Loucy (cell line): ENCODE data around the gene ACER3.
"Not testable (repeated sequence)": the region's sequence is repeated elsewhere in the genome, so short reads cannot be mapped to it uniquely, and the experiment has no call there.

Experiments used
- H2AFZ ChIP-seq: fragments of 200-600 bp; sonication (generic); 2 replicates; pipeline ENCODE4 v1.6.0; 2016; ENCODE audit warnings: antibody characterized with exemption, mild to moderate bottlenecking, low read length, moderate library complexity
- H3F3A ChIP-seq: fragments of 200-600 bp; 2 replicates; pipeline ENCODE4 v1.6.0; 2016; ENCODE audit warnings: antibody characterized with exemption, low read depth, mild to moderate bottlenecking
- H3K27me3 ChIP-seq: fragments of 200-600 bp; sonication (generic); 2 replicates; pipeline ENCODE4 v1.6.1; 2014; ENCODE audit warnings: low read length, mild to moderate bottlenecking; ENCODE audit not compliant: insufficient read depth, poor library complexity, severe bottlenecking
- H3K36me3 ChIP-seq: fragments of 200-600 bp; sonication (generic); 2 replicates; pipeline ENCODE4 v1.6.1; 2016; ENCODE audit warnings: low read length; ENCODE audit not compliant: insufficient read depth
- H3K4me1 ChIP-seq: fragments of 200-600 bp; sonication (generic); 2 replicates; pipeline ENCODE4 v1.5.1; 2014; ENCODE audit warnings: low read length, mild to moderate bottlenecking; ENCODE audit not compliant: insufficient read depth, poor library complexity, severe bottlenecking
- H3K4me2 ChIP-seq: fragments of 200-600 bp; sonication (generic); 2 replicates; pipeline ENCODE4 v1.6.0; 2014; ENCODE audit warnings: antibody characterized with exemption, low read length, low read depth, mild to moderate bottlenecking; ENCODE audit not compliant: poor library complexity, severe bottlenecking
- H3K4me3 ChIP-seq: fragments of 200-600 bp; sonication (generic); 2 replicates; pipeline ENCODE4 v1.5.1; 2014; ENCODE audit warnings: low read length, mild to moderate bottlenecking, mixed read lengths; ENCODE audit not compliant: poor library complexity, severe bottlenecking
- H3K79me2 ChIP-seq: fragments of 200-600 bp; sonication (generic); 2 replicates; pipeline ENCODE4 v1.6.1; 2014; ENCODE audit warnings: low read length; ENCODE audit not compliant: insufficient read depth
- H3K9ac ChIP-seq: fragments of 200-600 bp; sonication (generic); 2 replicates; pipeline ENCODE4 v1.6.0; 2014; ENCODE audit warnings: mild to moderate bottlenecking, low read depth, low read length, moderate library complexity; ENCODE audit not compliant: poor library complexity, severe bottlenecking
- H3K9me2 ChIP-seq: fragments of 200-600 bp; sonication (generic); replicated peaks from 2 replicates; pipeline ENCODE4 v1.6.1; 2016; ENCODE audit warnings: low read depth, low read length, mixed read lengths
- H3K9me3 ChIP-seq: fragments of 200-600 bp; sonication (generic); 2 replicates; pipeline ENCODE4 v1.6.1; 2014; ENCODE audit warnings: mild to moderate bottlenecking, antibody characterized with exemption, low read length, low read depth; ENCODE audit not compliant: insufficient read depth
- H4K20me1 ChIP-seq: fragments of 200-600 bp; sonication (generic); 2 replicates; pipeline ENCODE4 v1.6.0; 2014; ENCODE audit warnings: antibody characterized with exemption, low read length, mild to moderate bottlenecking; ENCODE audit not compliant: insufficient read depth, poor library complexity, severe bottlenecking
- EZH2phosphoT487 ChIP-seq: fragments of 200-600 bp; IDR thresholded peaks from 2 replicates; pipeline ENCODE4 v1.6.1; 2018; ENCODE audit warnings: antibody characterized with exemption, mild to moderate bottlenecking, moderate library complexity, borderline replicate concordance
- TF ChIP-seq, protein P1 (sequence below): fragments of 200-600 bp; sonication (generic); conservative IDR thresholded peaks from 2 replicates; pipeline ENCODE4 v1.5.1; 2014; ENCODE audit warnings: mild to moderate bottlenecking, antibody characterized with exemption, low read length

Gene ACER3

GRCh38 chr11:77047007-77047927 is 186.5 kb downstream of the ACER3 start:
- H3K9me3 ChIP-seq = no peaks in the 10 kb centered on the region

DNA sequence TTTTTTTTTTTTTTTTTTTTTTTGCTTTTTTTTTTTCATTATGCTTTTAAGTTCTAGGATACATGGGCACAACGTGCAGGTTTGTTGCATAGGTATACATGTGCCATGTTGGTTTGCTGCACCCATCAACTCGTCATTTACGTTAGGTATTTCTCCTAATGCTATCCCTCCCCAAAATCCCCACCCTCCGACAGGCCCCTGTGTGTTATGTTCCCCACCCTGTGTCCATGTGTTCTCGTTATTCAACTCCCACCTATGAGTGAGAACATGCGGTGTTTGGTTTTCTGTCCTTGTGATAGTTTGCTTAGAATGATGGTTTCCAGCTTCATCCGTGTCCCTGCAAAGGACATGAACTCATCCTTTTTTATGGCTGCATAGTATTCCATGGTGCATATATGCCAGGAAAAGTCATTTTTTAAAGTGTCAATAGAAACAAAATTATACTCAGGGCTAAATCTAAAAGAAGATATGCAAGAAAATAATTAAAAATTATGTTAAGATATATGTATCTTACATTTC is 187.3 kb downstream of the ACER3 start:
- H4K20me1 ChIP-seq, H3K79me2 ChIP-seq, H2AFZ ChIP-seq, H3K4me3 ChIP-seq, H3K4me2 ChIP-seq, H3K36me3 ChIP-seq, H3K9me3 ChIP-seq, H3K9ac ChIP-seq, H3F3A ChIP-seq, H3K9me2 ChIP-seq, H3K27me3 ChIP-seq, H3K4me1 ChIP-seq: not testable (repeated sequence)

More at GRCh38 chr11:77047007-77047927, 186.5 kb downstream of the ACER3 start:
- Histone ChIP-seq H3K9ac (no peak overlapping the region), H3K4me1 (peaks cover 4% of the 10 kb centered on the region), H2AFZ (peak overlapping the region; percentile 38), H4K20me1 (no peaks in the 10 kb centered on the region), H3F3A (no peaks in the 10 kb centered on the region), H3K27me3 (no peaks in the 10 kb centered on the region), H3K4me2 (peak overlapping the region; percentile 85), H3K79me2 (no peaks in the 10 kb centered on the region), H3K9me2 (no peaks in the 10 kb centered on the region), H3K36me3 (no peaks in the 10 kb centered on the region), H3K4me3 (peak overlapping the region; percentile 72)
- TF ChIP-seq, protein P1, sequence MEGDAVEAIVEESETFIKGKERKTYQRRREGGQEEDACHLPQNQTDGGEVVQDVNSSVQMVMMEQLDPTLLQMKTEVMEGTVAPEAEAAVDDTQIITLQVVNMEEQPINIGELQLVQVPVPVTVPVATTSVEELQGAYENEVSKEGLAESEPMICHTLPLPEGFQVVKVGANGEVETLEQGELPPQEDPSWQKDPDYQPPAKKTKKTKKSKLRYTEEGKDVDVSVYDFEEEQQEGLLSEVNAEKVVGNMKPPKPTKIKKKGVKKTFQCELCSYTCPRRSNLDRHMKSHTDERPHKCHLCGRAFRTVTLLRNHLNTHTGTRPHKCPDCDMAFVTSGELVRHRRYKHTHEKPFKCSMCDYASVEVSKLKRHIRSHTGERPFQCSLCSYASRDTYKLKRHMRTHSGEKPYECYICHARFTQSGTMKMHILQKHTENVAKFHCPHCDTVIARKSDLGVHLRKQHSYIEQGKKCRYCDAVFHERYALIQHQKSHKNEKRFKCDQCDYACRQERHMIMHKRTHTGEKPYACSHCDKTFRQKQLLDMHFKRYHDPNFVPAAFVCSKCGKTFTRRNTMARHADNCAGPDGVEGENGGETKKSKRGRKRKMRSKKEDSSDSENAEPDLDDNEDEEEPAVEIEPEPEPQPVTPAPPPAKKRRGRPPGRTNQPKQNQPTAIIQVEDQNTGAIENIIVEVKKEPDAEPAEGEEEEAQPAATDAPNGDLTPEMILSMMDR = peak; percentile 78
- no peak for TF ChIP-seq EZH2phosphoT487

DNA sequence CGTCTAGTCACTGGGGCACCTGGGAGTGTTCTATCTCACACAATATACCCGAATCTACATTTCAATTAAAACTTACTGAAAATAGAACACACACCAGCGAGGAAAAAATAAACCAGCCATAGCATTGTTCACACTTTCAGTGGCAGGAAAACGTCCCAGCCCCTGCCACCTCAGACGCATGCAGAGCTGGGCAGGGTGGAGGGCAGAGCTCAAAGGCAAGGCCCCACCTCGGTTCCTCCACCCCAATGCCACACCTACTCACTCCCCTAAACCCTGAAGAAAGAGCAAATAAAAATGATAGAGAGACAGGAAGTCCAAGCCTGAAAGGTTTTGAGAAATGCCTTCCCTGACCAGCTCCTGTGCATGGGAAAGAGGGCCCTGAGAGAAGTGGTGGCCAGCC is 188.3 kb downstream of the ACER3 start:
- Histone ChIP-seq H3K4me2 (no peak overlapping the region), H4K20me1 (no peaks in the 10 kb centered on the region), H2AFZ (no peak overlapping the region), H3K4me1 (peaks cover 4% of the 10 kb centered on the region), H3K9me2 (no peaks in the 10 kb centered on the region), H3K79me2 (no peaks in the 10 kb centered on the region), H3K36me3 (no peaks in the 10 kb centered on the region), H3F3A (no peaks in the 10 kb centered on the region), H3K9ac (no peak overlapping the region), H3K9me3 (no peaks in the 10 kb centered on the region), H3K27me3 (no peaks in the 10 kb centered on the region), H3K4me3 (no peak overlapping the region)
- TF ChIP-seq EZH2phosphoT487 = no peak
- TF ChIP-seq, protein P1 = no peak
